HL-60 (cell line): ENCODE measurements around the gene CNNM1.

Experiments used
- POLR2AphosphoS5 ChIP-seq: IDR thresholded peaks from 2 replicates; pipeline ENCODE4 v1.6.1; 2012; ENCODE audit warnings: low read depth
- TF ChIP-seq, protein P1 (sequence below): IDR thresholded peaks from one replicate; pipeline ENCODE4 v1.5.1; 2011; ENCODE audit warnings: low read length, control low read depth, inconsistent platforms; ENCODE audit not compliant: insufficient read depth

GRCh38 chr10:99297033-99297432 is 32.1 kb upstream of the CNNM1 start:
- TF ChIP-seq, protein P1, sequence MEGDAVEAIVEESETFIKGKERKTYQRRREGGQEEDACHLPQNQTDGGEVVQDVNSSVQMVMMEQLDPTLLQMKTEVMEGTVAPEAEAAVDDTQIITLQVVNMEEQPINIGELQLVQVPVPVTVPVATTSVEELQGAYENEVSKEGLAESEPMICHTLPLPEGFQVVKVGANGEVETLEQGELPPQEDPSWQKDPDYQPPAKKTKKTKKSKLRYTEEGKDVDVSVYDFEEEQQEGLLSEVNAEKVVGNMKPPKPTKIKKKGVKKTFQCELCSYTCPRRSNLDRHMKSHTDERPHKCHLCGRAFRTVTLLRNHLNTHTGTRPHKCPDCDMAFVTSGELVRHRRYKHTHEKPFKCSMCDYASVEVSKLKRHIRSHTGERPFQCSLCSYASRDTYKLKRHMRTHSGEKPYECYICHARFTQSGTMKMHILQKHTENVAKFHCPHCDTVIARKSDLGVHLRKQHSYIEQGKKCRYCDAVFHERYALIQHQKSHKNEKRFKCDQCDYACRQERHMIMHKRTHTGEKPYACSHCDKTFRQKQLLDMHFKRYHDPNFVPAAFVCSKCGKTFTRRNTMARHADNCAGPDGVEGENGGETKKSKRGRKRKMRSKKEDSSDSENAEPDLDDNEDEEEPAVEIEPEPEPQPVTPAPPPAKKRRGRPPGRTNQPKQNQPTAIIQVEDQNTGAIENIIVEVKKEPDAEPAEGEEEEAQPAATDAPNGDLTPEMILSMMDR = no peak
- no peak for TF ChIP-seq POLR2AphosphoS5
